Kidney (tissue), 14 donors: ENCODE data around the gene PCDHGB7. TPM values are rescaled to one million over a fixed set of nuclear protein-coding genes. Genes with fewer than 3 reads are reported as not detected.
"Not testable (repeated sequence)": the region's sequence is repeated elsewhere in the genome, so short reads cannot be mapped to it uniquely, and the experiment has no call there.

ENCODE experiments used
- DNase-seq, 5 donors: peaks; one replicate each; pipeline ENCODE4 v3.0.0-alpha.2; 2013 to 2020
- FAIRE-seq: peaks from 2 replicates; lab custom pipeline; 2012; peaks lifted over from hg19 to GRCh38; lab: Jason Lieb, UNC
- H3K27ac ChIP-seq, 2 donors: one replicate each; pipeline ENCODE4 v1.7.0; 2013; ENCODE audit warnings: low read depth in 2 of 2, low read length in 2 of 2, inconsistent platforms in 1 of 2
- H3K27me3 ChIP-seq: one replicate; pipeline ENCODE4 v1.7.1; 2013; ENCODE audit warnings: low read length, inconsistent platforms; ENCODE audit not compliant: control insufficient read depth, insufficient read depth
- H3K36me3 ChIP-seq, 3 donors: one replicate each; pipeline versions ENCODE4 v1.7.0 to v1.7.1; 2013; ENCODE audit warnings: low read length in 3 of 3, control low read depth in 1 of 3, inconsistent platforms in 1 of 3; ENCODE audit not compliant: insufficient read depth in 3 of 3, control insufficient read depth in 2 of 3
- H3K4me1 ChIP-seq, 3 donors: one replicate each; pipeline versions ENCODE4 v1.7.0 to v1.7.1; 2013; ENCODE audit warnings: low read length in 3 of 3, inconsistent platforms in 1 of 3, low read depth in 1 of 3; ENCODE audit not compliant: control insufficient read depth in 2 of 3, insufficient read depth in 2 of 3
- H3K4me3 ChIP-seq, 3 donors: one replicate each; pipeline versions ENCODE4 v1.7.0 to v1.8.1; 2013; ENCODE audit warnings: low read length in 3 of 3, control low read depth in 1 of 3, inconsistent platforms in 1 of 3
- H3K9ac ChIP-seq, 3 donors: one replicate each; pipeline versions ENCODE4 v1.7.0 to v1.7.1; 2013; ENCODE audit warnings: low read length in 3 of 3, control low read depth in 1 of 3, inconsistent platforms in 1 of 3
- H3K9me3 ChIP-seq, 3 donors: one replicate each; pipeline versions ENCODE4 v1.7.0 to v1.7.1; 2013; ENCODE audit warnings: low read length in 3 of 3, control low read depth in 1 of 3, inconsistent platforms in 1 of 3; ENCODE audit not compliant: control insufficient read depth in 2 of 3, insufficient read depth in 1 of 3
- CTCF ChIP-seq: IDR thresholded peaks from 3 replicates; pipeline ENCODE4 v1.5.1; 2012; ENCODE audit warnings: mild to moderate bottlenecking, moderate library complexity, borderline replicate concordance; ENCODE audit not compliant: insufficient read depth; ENCODE audit errors: extremely low read depth
- intact Hi-C: fragments of 100-400 bp; cut with DNase I; formaldehyde crosslinking; loops from one replicate; pipeline ENCODE4 v1.11.1; 2022
- polyA plus RNA-seq: library from polyadenylated mRNA; stranded (reverse); fragments of 350-450 nt; fragmentation: Illumina TruSeq; extraction: RNeasy Lipid Tissue Mini Kit (QIAGEN cat#74804); gene quantifications from one replicate; pipeline ENCODE4 v1.2.3, GENCODE V29; 2014; ENCODE audit warnings: low read depth, low replicate concordance; ENCODE audit not compliant: insufficient read depth
- total RNA-seq: library from RNA; stranded (reverse); fragmentation: NEBNext Ultra II Directional; extraction: Animal tissue kit (Norgen Biotek cat#: 25700); gene quantifications from one replicate; pipeline ENCODE4 v1.2.1, GENCODE V29; 2021
- donor health status: control.
- donor health status: control.
- donor health status: control.
- donor health status: control.
- donor health status: control.
- donor health status: DM: yes; HTN: yes; CAD: no.
- donor health status: Normal renal cell carcinoma (clear cell type).

Gene PCDHGB7
- total and polyA plus RNA-seq, 2 donors from 2014 or later, result 1.0 to 15.1 TPM

- FAIRE-seq (no peak), DNase-seq (peak in 2 of 5 donors; percentile 35 to 38)
- no peaks in the 10 kb centered on the region for H3K27me3 ChIP-seq
- H3K4me3 ChIP-seq, result peak within 1 kb of the TSS in 2 of 3 donors; percentile 49 to 57
- H3K9me3 ChIP-seq, result peaks cover 3 to 59% (median 23%) of the 10 kb centered on the region in 3 donors
- H3K36me3 ChIP-seq, result no peaks in the 10 kb centered on the region
- H3K27ac ChIP-seq, result no peak within 1 kb of the TSS
- H3K9ac ChIP-seq, result no peak within 1 kb of the TSS
- TF ChIP-seq CTCF, result peak; percentile 8
- intact Hi-C loops, result no loop called here
- no peaks in the 10 kb centered on the region for H3K4me1 ChIP-seq
These were observed 14.8 kb upstream of the PCDHGB7 start, which contains the start of gene PCDHGA9 for GRCh38 chr5:141402553-141403243. PCDHGA9 (plus strand) TSS chr5:141402778; CDS start chr5:141402953, 175 bp downstream.

GRCh38 chr5:141403387-141403786, 14.1 kb upstream of the PCDHGB7 start:
- TF ChIP-seq CTCF, result no peak
- no peak for DNase-seq
- Histone ChIP-seq H3K36me3 (no peaks in the 10 kb centered on the region), H3K27ac (no peak overlapping the region), H3K27me3 (no peaks in the 10 kb centered on the region), H3K4me1 (no peaks in the 10 kb centered on the region), H3K9me3 (peaks cover 3 to 59% (median 23%) of the 10 kb centered on the region in 3 donors), H3K4me3 (peak overlapping the region in 2 of 3 donors; percentile 16 to 57), H3K9ac (no peak overlapping the region)
- no peak for FAIRE-seq
- intact Hi-C loops, result no loop called here

GRCh38 chr5:141407790-141408505, 9.5 kb upstream of the PCDHGB7 start, which contains the start of gene PCDHGB6:
PCDHGB6 (plus strand) TSS chr5:141408021; CDS start chr5:141408203, 182 bp downstream.
- FAIRE-seq, H3K27ac ChIP-seq, H3K4me3 ChIP-seq, H3K9ac ChIP-seq, H3K36me3 ChIP-seq, H3K4me1 ChIP-seq, H3K27me3 ChIP-seq, intact Hi-C loops: not testable (repeated sequence)
- peak in 3 of 5 donors; percentile 55 to 61 (median 57) for DNase-seq
- peaks cover 3 to 61% (median 22%) of the 10 kb centered on the region in 3 donors for H3K9me3 ChIP-seq
- TF ChIP-seq CTCF, result peak; percentile 27
